HG03378 (cell line): ENCODE measurements around the gene ABCA5.
A peak's percentile ranks its signal among the peaks of the same experiment; 100 is the strongest.

Source experiments
- ATAC-seq: cut with Tn5 transposase; IDR thresholded peaks from one replicate; pipeline ENCODE4 v1.9.1; 2021; ENCODE audit warnings: mild to moderate bottlenecking, moderate library complexity; ENCODE audit not compliant: unreplicated experiment

Gene ABCA5

GRCh38 chr17:69269131-69269998 is 57.6 kb downstream of the ABCA5 start:
- ATAC-seq = no peak

GRCh38 chr17:69268543-69269014 is 58.4 kb downstream of the ABCA5 start:
- ATAC-seq = no peak

- no peak for ATAC-seq
Measured at GRCh38 chr17:69267219-69267618, 59.7 kb downstream of the ABCA5 start.

- no peak for ATAC-seq
Measured at GRCh38 chr17:69265873-69266272, 61.1 kb downstream of the ABCA5 start.

GRCh38 chr17:69254187-69254586 is 72.7 kb downstream of the ABCA5 start:
- ATAC-seq = no peak

GRCh38 chr17:69250641-69251040 is 76.3 kb downstream of the ABCA5 start:
- no peak for ATAC-seq

GRCh38 chr17:69246726-69247375 is 80.1 kb downstream of the ABCA5 start:
- peak; percentile 71 for ATAC-seq

- ATAC-seq = no peak
Measured at GRCh38 chr17:69246202-69246601, 80.7 kb downstream of the ABCA5 start.

- ATAC-seq = no peak
Measured at GRCh38 chr17:69245617-69246016, 81.3 kb downstream of the ABCA5 start.

GRCh38 chr17:69239611-69240600 is 87.0 kb downstream of the ABCA5 start:
- ATAC-seq = no peak

GRCh38 chr17:69236946-69237345 is 90.0 kb downstream of the ABCA5 start:
- ATAC-seq = no peak

GRCh38 chr17:69236464-69236863 is 90.5 kb downstream of the ABCA5 start:
- no peak for ATAC-seq

- ATAC-seq = peak; percentile 82
Measured at GRCh38 chr17:69235338-69236058, 91.4 kb downstream of the ABCA5 start.

- no peak for ATAC-seq
Measured at GRCh38 chr17:69232650-69233049, 94.3 kb downstream of the ABCA5 start.

GRCh38 chr17:69231521-69231920 is 95.4 kb downstream of the ABCA5 start:
- no peak for ATAC-seq

- no peak for ATAC-seq
Measured at GRCh38 chr17:69230939-69231338, 96.0 kb downstream of the ABCA5 start.

GRCh38 chr17:69228576-69228975 is 98.4 kb downstream of the ABCA5 start, which contains the start of gene ABCA10:
ABCA10 (minus strand) TSS chr17:69228824; CDS start chr17:69225358, 3,466 bp downstream.
- no peak for ATAC-seq

- no peak for ATAC-seq
Measured at GRCh38 chr17:69228018-69228417, 98.9 kb downstream of the ABCA5 start.

GRCh38 chr17:69227541-69227940 is 99.4 kb downstream of the ABCA5 start:
- ATAC-seq = no peak

- ATAC-seq = peak; percentile 98
Measured at GRCh38 chr17:69223809-69224208, 103.1 kb downstream of the ABCA5 start.
